Muscle of arm (tissue), 12 donors: ENCODE data around the gene TWNK. TPM values are rescaled to one million over a fixed set of nuclear protein-coding genes. Genes with fewer than 3 reads are reported as not detected.

ENCODE experiments used
- polyA plus RNA-seq, 12 donors: library from polyadenylated mRNA; unstranded; fragments of 120-200 nt; gene quantifications; one replicate each; pipeline ENCODE4 v1.2.1, GENCODE V29; 2013; ENCODE audit not compliant: insufficient read length in 12 of 12

TWNK gene
- polyA plus RNA-seq, 12 donors: 5.7 to 11.2 (median 9.7) TPM; not detected in 1

Other genes starting within 250 kb of the TWNK start
- 1 to 10 TPM in 1 of 12 donors, under 1 TPM in 4, not detected in 7; 0.03 to 1.5 (median 0.22) TPM for gene PAX2, start 242.0 kb upstream of the TWNK start, polyA plus RNA-seq
- gene SLF2, start 74.6 kb upstream of the TWNK start, polyA plus RNA-seq: 100 to 1,000 TPM in 4 of 12 donors, 10 to 100 TPM in 7, not detected in 1; 58.1 to 130 (median 89.5) TPM
- gene SEMA4G, start 18.0 kb upstream of the TWNK start, polyA plus RNA-seq: 10 to 100 TPM in 2 of 12 donors, 1 to 10 TPM in 9, not detected in 1; 5.1 to 64.2 (median 6.4) TPM
- gene MRPL43, start within 50 bp of the TWNK start, polyA plus RNA-seq: 10 to 100 TPM in 11 of 12 donors, not detected in 1; 51.2 to 82.6 (median 60.8) TPM
- 10 to 100 TPM in 11 of 12 donors, not detected in 1; 39.6 to 66.4 (median 47.8) TPM for gene LZTS2, start 12.3 kb downstream of the TWNK start, polyA plus RNA-seq
- gene PDZD7, start 43.6 kb downstream of the TWNK start, polyA plus RNA-seq: 1 to 10 TPM in 6 of 12 donors, under 1 TPM in 4, not detected in 2; 0.34 to 2.5 (median 1.5) TPM
- gene SFXN3, start 43.7 kb downstream of the TWNK start, polyA plus RNA-seq: 10 to 100 TPM in 11 of 12 donors, not detected in 1; 17.8 to 63.0 (median 21.3) TPM
- gene KAZALD1, start 74.4 kb downstream of the TWNK start, polyA plus RNA-seq: 10 to 100 TPM in 11 of 12 donors, not detected in 1; 22.4 to 44.3 (median 30.7) TPM
- gene TLX1, start 143.8 kb downstream of the TWNK start, polyA plus RNA-seq: not detected
- gene LBX1, start 241.9 kb downstream of the TWNK start, polyA plus RNA-seq: 10 to 100 TPM in 1 of 12 donors, 1 to 10 TPM in 10, not detected in 1; 2.5 to 11.3 (median 7.0) TPM